ENCODE data around the gene HEATR3.

Gene HEATR3

DNA sequence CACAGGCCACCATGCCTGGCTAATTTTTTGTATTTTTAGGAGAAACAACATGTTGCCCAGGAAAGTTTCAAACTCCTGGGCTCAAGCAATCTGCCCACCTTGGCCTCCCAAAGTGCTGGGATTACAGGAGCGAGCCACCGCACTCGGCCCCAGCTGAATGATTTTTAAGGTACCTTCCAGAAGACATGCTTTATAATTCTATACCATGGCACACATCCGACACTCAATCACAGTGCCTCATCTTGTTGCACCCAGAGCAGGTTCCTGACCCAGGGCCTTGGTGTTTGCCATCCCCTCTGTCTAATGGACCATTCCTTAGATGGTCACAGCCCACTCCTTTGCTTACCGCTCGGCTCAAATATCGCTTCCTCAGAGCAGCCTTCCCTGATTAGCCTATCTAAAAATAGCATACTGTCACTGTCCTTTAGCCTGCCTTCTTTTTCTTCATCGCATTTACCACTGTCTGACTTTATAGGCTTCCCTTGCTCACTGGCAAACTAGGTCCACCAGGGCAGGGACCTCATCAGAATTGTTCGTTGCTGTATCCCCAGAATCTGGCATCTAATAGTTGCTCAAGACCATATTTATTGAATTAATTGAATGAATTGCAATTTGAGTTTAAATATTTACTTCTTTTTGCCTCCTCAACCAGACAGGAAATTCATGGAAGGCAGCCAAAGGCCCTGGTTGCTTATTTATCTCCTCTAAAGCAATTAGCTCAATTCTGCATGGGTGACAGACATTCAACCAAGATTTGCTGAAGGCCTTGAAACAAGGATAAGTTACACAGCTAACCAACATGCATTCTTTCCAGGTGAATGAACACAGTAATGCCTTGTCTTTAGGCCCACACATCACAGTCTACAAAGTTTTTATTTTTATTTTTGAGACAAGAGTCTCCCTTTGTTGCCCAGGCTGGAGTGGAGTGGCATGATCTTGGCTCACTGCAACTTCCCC lies 81.0 kb downstream of the HEATR3 start:
- no peak overlapping the region for H3K4me3 ChIP-seq (ENCODE audit: low read depth, low read length)
- DNase-seq (ENCODE audit: low read depth) = no peak

DNA sequence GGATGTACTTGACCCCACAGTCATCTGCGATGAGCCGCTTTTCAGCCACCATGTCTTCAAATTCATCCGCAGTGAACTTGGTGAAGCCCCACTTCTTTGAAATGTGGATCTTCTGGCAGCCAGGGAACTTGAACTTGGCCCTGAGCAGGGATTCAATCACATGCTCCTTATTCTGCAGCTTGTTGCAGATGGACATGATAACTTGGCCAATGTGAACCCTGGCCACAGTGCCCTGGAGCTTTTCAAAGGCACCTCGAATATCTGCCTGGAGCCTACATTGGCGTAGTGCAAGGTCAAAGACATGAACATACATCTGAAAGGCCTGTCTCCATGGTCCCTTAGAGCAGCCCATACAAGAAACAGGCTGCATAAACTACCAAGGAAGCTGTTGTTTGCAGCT lies 85.6 kb downstream of the HEATR3 start:
- no peak overlapping the region for H3K4me3 ChIP-seq (ENCODE audit: low read depth, low read length)
- TF ChIP-seq MYC (IDR thresholded peaks at IDR 0.05; ENCODE audit: low read depth, low read length) = no peak
- TF ChIP-seq, protein P1, sequence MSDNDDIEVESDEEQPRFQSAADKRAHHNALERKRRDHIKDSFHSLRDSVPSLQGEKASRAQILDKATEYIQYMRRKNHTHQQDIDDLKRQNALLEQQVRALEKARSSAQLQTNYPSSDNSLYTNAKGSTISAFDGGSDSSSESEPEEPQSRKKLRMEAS (IDR thresholded peaks at IDR 0.05; ENCODE audit: low read depth, low read length) = no peak
- TF ChIP-seq, protein P2, sequence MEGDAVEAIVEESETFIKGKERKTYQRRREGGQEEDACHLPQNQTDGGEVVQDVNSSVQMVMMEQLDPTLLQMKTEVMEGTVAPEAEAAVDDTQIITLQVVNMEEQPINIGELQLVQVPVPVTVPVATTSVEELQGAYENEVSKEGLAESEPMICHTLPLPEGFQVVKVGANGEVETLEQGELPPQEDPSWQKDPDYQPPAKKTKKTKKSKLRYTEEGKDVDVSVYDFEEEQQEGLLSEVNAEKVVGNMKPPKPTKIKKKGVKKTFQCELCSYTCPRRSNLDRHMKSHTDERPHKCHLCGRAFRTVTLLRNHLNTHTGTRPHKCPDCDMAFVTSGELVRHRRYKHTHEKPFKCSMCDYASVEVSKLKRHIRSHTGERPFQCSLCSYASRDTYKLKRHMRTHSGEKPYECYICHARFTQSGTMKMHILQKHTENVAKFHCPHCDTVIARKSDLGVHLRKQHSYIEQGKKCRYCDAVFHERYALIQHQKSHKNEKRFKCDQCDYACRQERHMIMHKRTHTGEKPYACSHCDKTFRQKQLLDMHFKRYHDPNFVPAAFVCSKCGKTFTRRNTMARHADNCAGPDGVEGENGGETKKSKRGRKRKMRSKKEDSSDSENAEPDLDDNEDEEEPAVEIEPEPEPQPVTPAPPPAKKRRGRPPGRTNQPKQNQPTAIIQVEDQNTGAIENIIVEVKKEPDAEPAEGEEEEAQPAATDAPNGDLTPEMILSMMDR (IDR thresholded peaks at IDR 0.05; ENCODE audit: low read depth, low read length) = no peak
- TF ChIP-seq POLR2A (IDR thresholded peaks at IDR 0.05; ENCODE audit: extremely low read depth, insufficient read length) = no peak
- peak; percentile 10 for DNase-seq (ENCODE audit: low read depth)

More for the DNA sequence above, 81.0 kb downstream of the HEATR3 start:
- no peak for TF ChIP-seq MYC (IDR thresholded peaks at IDR 0.05; ENCODE audit: low read depth, low read length)
- TF ChIP-seq, protein P1 (IDR thresholded peaks at IDR 0.05; ENCODE audit: low read depth, low read length) = no peak
- TF ChIP-seq POLR2A (IDR thresholded peaks at IDR 0.05; ENCODE audit: extremely low read depth, insufficient read length) = no peak
- TF ChIP-seq, protein P2 (IDR thresholded peaks at IDR 0.05; ENCODE audit: low read depth, low read length) = no peak

DNA sequence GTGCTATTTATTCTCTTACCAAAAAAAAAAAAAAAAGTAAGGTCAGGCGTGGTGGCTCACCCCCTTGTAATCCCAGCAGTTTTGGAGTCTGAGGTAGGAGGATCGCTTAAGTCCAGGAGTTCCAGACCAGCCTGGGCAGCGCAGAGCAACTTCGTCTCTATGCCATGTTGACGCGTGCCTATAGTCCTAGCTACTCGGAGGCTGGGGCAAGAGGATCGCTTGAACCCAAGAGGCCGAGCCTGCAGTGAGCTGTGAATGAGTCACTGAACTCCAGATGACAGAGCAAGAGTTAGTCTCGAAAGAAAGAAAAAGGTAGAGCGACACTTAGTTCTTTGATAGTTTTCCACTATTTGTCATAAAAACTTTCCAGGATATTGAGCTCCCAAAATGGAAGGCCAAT lies 86.0 kb downstream of the HEATR3 start:
- TF ChIP-seq, protein P1 (IDR thresholded peaks at IDR 0.05; ENCODE audit: low read depth, low read length) = no peak
- TF ChIP-seq, protein P2 (IDR thresholded peaks at IDR 0.05; ENCODE audit: low read depth, low read length) = no peak
- TF ChIP-seq MYC (IDR thresholded peaks at IDR 0.05; ENCODE audit: low read depth, low read length) (no peak), POLR2A (IDR thresholded peaks at IDR 0.05; ENCODE audit: extremely low read depth, insufficient read length) (no peak)
- peak overlapping the region; percentile 76 for H3K4me3 ChIP-seq (ENCODE audit: low read depth, low read length)
- DNase-seq (ENCODE audit: low read depth) = peak; percentile 43

DNA sequence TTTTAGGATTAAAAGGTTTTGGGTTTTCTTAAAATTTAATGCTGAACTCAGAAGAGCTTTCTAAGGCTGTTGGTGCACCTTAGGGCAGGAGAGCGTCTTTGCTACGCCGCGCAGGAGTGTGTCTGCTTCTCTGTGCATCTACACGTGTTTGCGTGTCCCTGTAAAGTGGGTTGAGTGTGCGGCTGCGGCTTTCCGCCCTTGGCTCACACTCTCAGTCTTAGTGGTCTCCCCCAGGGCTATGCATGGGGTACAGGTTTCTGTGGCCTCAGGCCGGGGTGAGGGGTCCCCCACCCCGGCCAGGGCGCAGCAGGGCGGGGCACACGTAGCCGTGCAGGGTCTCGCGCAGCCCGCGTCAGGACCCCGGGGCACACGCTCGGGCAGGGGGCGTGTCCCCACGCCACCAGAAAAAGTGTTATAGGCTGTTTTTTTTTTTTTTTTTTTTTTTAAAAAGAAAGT lies 86.6 kb downstream of the HEATR3 start:
- DNase-seq (ENCODE audit: low read depth) = peak; percentile 75
- peak overlapping the region; percentile 76 for H3K4me3 ChIP-seq (ENCODE audit: low read depth, low read length)
- TF ChIP-seq, protein P1 (IDR thresholded peaks at IDR 0.05; ENCODE audit: low read depth, low read length) = peak; percentile 86
- TF ChIP-seq POLR2A (IDR thresholded peaks at IDR 0.05; ENCODE audit: extremely low read depth, insufficient read length) = no peak
- TF ChIP-seq, protein P2 (IDR thresholded peaks at IDR 0.05; ENCODE audit: low read depth, low read length) = no peak
- TF ChIP-seq MYC (IDR thresholded peaks at IDR 0.05; ENCODE audit: low read depth, low read length) = no peak; the same call in 1 of the 2 replicates

DNA sequence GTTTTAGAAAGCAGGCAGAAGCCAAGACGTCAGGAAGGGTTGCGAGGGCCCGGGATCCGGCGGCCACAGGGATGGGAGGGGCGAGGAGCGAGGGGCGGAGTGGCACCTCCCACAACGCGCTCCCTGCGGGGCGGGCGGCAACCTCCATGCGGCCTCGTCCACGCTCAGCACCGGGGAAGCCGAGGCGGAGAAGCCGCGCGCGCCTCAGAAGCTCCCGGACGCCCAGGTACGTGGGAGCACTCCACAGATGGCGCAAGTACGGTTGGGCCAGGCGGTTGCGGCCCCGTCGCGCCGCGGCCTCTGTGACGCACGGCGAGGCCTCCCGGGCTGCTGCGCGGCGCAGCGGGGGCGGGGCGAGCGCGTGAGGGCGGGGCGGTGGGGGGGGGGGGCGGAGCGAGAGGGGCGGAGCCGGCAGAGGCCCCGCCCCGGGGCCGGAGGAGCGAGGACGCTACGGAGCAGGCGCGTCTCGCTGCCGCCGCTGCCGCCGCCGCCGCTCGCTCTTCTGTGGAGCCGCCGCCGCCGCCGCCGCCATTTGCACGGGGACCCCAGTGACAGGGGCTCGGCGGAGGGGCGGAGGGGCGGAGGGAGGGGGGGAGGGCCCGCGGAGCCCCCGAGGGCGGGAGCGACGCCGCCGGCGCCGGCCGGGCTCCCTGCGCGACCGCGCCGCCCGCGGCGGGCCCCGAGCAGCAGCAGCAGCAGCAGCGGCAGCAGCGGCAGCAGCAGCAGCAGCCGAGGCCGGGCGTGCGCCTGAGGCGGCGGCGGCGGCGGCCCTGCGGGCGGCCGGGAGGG lies 87.2 kb downstream of the HEATR3 start, which contains the start of gene TENT4B:
Gene TENT4B (plus strand): TSS at position 500 of the 789 bp plus-strand sequence. CDS start 316 bp downstream, outside the sequence.
- TF ChIP-seq POLR2A (IDR thresholded peaks at IDR 0.05; ENCODE audit: extremely low read depth, insufficient read length) (peak; percentile 86), MYC (IDR thresholded peaks at IDR 0.05; ENCODE audit: low read depth, low read length) (peak; percentile 72)
- TF ChIP-seq, protein P1 (IDR thresholded peaks at IDR 0.05; ENCODE audit: low read depth, low read length) = peak; percentile 50; the same call in 1 of the 2 replicates
- TF ChIP-seq, protein P2 (IDR thresholded peaks at IDR 0.05; ENCODE audit: low read depth, low read length) = no peak
- peak; percentile 92 for DNase-seq (ENCODE audit: low read depth)
- peak within 1 kb of the TSS; percentile 76 for H3K4me3 ChIP-seq (ENCODE audit: low read depth, low read length)

Data from NB4 (cell line).